Measurements from ENCODE around the gene ZKSCAN1.

Gene ZKSCAN1

DNA sequence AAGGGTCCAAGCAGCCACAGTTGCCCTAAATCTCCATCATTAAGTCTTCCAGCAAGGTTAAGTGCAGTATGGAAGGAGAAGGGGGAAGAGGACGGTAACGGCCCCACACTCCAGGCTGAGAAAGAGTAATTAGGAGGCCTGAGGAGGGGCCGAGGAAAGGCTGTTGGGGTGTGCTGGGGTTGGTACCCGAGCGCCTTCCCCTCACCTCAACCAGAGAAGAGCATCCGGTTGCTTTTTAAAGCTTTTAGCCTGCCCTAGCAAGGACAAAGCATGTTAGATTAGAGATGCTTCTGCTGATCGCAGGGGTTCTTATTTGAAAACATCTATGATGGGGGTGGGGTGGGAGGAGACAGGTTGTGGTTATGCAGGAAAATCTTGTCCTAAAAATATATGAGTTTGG is 25.2 kb downstream of the ZKSCAN1 start:
- DNase-seq (ENCODE audit: low spot score) = no peak

DNA sequence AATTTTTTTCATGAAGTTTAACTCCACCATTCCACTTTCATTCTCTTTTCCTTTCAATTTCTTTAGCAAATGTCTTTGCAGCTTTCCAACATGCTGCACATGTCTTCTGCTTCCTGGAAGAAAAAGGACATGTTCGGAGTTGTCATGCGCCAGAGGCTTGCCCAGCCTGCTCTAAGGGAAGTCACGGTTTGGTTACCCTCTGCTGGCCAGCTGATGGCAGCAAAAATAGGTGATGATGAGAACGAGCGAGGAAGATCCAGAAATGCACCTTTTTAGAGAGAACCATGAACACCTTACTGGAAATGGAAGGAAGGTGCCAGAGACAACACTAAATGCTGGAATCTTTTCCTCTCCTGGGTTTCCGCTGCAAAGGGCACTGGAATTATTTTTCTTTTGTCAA is 29.3 kb downstream of the ZKSCAN1 start:
- DNase-seq (ENCODE audit: low spot score) = no peak

DNA sequence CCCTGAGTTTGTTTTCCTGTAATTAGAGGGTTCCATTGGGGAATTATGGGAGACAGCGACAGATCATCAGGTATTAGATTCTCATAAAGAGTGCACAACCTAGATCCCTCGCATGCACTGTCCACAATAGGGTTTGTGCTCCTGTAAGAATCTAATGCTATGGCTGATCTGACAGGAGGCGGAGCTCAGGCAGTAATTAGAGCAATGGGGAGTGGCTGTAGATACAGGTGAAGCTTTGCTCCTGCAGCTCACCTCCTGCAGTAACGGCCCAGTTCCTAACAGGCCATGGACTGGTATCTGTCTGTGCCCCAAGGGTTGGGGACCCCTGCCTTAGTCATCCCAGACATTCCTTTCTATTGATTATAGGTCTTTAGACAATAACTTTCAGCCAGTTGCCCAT is 33.3 kb downstream of the ZKSCAN1 start:
- no peak for DNase-seq (ENCODE audit: low spot score)

DNA sequence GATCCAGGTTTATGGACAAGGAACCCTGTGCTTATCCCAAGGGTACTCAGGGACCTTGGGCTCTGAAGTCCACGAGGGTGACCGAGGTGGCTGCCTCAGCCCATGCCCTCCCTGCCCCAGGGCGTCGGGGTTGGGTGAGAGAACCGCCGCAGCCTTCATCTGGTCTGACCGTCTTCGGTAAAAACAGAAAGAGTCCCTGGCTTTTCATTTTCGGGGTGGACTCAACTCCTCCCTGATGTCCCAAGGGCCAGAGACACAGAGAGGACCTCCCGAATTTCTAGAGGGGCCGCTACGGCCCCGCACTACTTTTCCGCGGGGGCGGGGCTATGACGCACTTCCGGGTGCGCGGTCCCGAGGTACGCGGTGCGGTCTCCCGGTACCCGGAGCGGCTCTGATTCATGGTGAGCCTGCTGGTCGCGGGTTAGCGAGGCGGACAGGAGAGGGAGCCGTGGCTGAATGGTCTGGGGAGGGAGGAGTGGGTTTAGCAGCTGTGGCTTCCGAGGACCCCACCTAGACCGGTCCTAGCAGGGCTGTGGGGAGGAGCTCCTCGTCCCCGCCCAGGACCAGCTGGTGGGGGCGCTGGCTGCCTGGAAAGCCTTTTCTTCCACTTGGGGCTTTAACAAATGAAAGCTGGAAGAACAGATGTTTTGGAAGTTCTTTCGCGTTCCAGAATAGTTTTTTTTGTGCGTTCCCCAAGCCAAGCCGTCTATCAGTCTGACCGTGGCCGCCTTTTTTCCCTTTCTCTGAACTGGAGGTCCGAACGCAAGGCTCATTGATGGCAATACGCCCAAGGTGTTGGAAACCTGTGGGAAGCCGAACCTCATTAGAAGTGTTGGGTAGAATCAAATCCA is 34.3 kb downstream of the ZKSCAN1 start, which contains the start of gene ZSCAN21:
Gene ZSCAN21, plus strand, starts transcription at position 334 of the 851 bp plus-strand sequence. CDS start 7,233 bp downstream, outside the sequence.
- peak; percentile 83 for DNase-seq (ENCODE audit: low spot score)

GRCh38 chr7:100051611-100052010 is 36.2 kb downstream of the ZKSCAN1 start:
- no peak for DNase-seq (ENCODE audit: low spot score)

GRCh38 chr7:100053215-100053614 is 37.8 kb downstream of the ZKSCAN1 start:
- DNase-seq (ENCODE audit: low spot score) = peak; percentile 87

DNA sequence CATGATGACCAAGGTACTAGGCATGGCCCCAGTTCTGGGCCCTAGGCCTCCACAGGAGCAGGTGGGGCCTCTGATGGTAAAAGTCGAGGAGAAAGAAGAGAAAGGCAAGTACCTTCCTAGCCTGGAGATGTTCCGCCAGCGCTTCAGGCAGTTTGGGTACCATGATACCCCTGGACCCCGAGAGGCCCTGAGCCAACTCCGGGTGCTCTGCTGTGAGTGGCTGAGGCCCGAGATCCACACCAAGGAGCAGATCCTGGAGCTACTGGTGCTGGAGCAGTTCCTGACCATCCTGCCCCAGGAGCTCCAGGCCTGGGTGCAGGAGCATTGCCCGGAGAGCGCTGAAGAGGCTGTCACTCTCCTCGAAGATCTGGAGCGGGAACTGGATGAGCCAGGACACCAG is 41.6 kb downstream of the ZKSCAN1 start:
- no peak for DNase-seq (ENCODE audit: low spot score)

DNA sequence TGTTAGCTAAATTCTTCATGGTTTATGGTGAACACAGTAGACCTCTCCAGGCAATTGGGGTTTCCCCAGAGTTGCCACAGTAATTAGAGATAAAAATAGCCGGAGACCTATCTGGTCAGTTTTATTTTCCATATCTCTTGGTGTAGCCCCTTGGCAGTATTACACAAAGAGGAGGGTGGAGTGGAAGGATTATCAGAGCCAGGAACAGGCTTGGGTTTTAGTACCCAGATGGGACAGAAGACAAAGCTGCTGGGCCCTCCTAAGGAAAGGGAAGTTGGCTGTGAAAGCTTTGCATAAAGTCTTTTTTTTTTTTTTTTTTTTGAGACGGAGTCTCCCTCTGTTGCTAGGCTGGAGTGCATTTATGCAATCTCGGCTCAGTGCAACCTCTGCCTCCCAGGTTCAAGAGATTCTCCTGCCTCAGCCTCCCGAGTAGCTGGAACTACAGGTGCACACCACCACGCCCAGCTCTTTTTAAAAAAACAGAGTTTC is 43.9 kb downstream of the ZKSCAN1 start:
- DNase-seq (ENCODE audit: low spot score) = no peak

DNA sequence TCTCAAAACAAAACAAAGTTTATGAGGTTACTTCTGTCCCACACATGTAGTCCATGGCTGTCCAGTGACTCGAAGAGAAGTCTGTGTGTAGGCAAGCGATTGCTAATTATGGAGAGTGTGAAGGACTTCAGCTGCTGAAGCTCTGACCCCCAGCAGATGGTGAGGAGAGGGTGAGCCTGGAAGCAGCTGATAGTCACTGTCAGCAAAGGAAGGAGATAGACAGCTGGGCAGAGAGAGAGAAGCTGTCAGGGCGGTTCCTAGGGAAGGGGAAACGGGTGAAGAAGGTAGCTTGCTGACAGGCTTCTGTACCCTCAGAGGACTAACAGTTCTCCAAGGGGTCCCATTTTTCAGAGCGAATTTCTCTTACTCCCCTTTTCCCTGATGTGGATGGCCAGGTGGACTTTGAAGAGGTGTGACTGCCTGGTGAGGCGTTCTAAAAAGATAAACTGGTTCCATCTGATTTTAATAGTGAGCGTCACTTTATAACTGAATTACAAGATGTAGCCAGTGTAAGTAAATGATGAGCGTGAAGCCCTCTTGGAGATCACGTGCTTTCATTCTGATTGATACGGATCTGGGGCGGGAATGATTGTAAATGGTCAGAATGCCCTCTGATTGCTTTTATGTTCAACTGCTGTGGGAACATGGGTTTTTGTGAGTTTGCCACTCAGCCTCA is 46.3 kb downstream of the ZKSCAN1 start:
- no peak for DNase-seq (ENCODE audit: low spot score)

GRCh38 chr7:100063376-100063775 is 48.0 kb downstream of the ZKSCAN1 start:
- no peak for DNase-seq (ENCODE audit: low spot score)

GRCh38 chr7:100064162-100064561 is 48.8 kb downstream of the ZKSCAN1 start:
- no peak for DNase-seq (ENCODE audit: low spot score)

DNA sequence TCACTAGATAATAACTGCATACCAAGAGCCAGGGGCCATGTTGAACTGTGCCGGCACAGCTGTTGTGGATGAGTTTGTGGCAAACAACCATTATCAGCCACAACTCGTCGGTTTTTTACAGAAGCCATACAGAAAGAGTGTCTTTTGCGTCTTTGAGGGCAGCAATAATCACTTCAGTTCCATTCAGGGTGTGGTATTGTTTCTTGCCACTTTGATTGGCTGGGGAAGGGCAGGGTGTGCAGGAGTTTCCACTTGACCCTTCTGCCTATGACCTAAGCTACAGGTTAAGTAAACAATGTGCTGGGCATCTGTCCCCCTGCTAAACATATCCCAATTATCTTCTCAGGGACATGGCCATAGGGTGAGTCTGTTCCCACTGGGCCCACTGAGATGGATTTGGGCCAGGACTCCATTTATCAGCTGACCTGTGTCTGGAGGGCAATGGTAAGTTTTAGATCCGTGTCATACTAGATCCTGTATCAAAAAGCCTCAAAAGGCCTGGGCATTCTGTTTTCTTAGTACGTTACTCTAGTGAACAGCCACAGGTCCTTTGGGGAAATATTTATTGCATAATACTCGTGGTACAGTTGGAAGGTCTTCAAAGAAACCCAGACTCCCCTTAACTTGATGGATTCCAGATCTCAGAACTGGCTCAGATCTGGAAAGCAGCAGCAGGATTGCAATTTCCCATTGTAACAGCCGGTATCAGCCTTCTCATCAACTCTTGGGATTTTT is 50.2 kb downstream of the ZKSCAN1 start:
- DNase-seq (ENCODE audit: low spot score) = no peak

DNA sequence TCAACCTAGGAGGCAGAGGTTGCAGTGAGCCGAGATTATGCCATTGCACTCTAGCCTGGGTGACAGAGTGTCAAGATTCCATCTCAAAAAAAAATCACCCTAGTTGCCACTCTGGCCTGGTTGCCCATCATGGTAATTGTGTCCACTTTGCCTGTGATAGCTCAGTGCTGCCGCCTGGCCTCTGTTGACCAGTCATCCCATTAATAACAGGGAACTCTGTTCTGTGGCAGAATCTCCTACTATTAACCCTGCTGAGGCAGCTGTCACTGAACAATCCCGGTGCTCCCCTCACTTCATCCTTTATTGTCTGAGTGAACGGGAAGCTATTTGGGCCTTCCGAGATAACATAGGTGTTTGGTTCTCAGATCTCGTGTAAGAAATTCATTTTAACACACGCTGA is 51.6 kb downstream of the ZKSCAN1 start:
- DNase-seq (ENCODE audit: low spot score) = no peak

- DNase-seq (ENCODE audit: low spot score) = no peak
Measured at GRCh38 chr7:100069991-100070390, 54.6 kb downstream of the ZKSCAN1 start.

DNA sequence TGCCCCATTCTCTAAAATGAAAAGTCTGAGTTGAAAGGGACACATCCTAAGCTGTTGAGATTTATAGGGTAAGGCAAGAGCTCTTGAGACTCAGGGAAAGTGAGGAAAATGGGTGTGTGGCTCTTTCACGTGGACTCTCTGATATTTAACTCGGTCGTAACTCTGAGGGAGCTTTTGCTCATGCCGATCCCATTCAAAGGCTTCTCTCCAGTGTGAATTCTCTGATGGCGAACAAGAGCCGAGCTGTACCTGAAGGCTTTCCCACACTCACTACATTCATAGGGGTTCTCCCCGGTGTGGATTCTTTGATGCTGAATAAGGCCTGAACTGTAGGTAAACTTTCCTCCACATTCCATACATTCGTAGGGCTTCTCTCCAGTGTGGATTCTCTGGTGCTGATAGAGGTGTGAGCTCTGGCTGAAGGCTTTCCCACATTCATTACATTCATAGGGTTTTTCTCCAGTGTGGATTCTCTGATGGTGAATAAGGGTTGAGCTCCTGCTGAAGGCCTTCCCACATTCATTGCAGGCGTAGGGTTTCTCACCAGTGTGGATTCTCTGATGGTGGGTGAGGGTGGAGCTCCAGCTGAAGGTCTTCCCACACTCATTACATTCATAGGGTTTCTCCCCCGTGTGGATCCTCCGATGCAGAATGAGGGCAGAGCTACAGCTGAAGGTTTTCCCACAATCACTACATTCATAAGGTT is 55.8 kb downstream of the ZKSCAN1 start:
- no peak for DNase-seq (ENCODE audit: low spot score)

DNA sequence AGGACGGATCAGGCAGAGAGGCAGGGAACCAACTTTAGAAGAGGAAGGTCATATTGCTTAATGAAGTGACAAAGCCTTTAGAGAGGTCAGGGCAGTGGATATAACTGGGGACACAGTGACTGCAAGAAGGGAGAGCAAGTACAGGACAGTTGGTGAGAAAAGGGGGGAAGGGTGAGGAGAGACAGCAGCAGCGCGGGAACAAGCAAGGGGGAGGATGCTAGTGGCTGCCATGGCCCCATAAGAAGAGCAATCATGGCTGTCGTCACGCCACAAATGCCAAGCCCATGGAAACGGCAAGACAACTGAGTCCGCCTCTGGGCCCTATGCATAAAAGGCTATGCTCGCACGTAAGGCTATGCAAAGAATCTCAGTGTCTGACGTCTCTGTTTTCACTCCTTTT is 57.1 kb downstream of the ZKSCAN1 start:
- no peak for DNase-seq (ENCODE audit: low spot score)

- DNase-seq (ENCODE audit: low spot score) = no peak
Measured at GRCh38 chr7:100074841-100075240, 59.4 kb downstream of the ZKSCAN1 start.

GRCh38 chr7:100075418-100075817 is 60.0 kb downstream of the ZKSCAN1 start:
- DNase-seq (ENCODE audit: low spot score) = no peak

DNA sequence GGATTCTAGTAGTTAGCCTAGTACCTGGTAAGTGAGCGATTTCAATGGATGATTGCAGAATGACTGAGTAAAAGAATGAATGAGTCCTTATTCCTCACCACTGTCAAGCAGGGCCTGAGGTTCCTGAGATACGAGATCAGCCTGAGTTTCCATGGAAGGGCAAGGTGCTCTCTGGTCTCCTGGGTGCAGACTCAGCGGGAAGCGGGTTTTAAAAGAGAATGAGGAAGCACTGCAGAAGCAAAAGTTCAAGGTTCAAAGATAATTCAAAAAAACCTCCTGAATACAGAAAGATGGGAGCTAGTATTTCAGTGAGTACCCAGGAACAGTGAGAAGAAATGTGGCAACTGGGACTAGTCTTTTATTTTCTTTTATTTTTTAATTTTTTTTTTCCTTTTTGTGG is 61.8 kb downstream of the ZKSCAN1 start:
- no peak for DNase-seq (ENCODE audit: low spot score)

DNA sequence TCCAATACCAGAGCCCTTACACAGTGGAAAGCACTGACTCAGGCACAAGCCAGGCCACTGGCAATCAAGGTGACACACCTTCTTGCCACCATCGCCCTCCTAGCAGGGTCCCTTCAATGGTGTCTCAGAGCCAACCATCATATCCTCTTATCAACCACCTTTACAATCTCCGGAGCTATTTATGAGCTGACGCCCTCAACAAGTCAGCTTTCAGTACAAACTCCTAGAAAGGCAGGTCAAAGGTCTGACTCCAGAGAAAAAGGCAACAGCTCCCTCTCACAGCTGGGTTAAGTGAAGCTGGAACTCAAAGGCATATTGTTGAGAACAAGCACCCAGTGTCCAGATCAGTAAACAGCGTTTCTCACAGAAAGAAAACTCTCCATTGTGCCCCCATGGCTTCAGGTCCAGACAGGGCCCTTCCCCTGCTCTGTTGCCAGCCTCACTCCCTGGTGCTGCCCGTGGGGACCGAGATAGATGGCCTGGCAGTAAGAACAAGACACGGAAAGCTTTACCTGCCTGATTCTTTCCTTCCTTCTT is 63.7 kb downstream of the ZKSCAN1 start:
- peak; percentile 81 for DNase-seq (ENCODE audit: low spot score)

- DNase-seq (ENCODE audit: low spot score) = no peak
Measured at GRCh38 chr7:100080907-100081534, 65.6 kb downstream of the ZKSCAN1 start.

Measured in putamen (tissue), 1 donor.